GM23338 (cell line): ENCODE results near the gene CAMK1.

ENCODE experiments used
- CREB1 ChIP-seq: fragments of 250-450 bp; sonication (Bioruptor Pico); IDR thresholded peaks from 2 replicates; pipeline ENCODE4 v1.5.0; 2020; ENCODE audit warnings: low read depth, mild to moderate bottlenecking, moderate library complexity
- EZH2phosphoT487 ChIP-seq: fragments of 200-600 bp; sonication (generic); IDR thresholded peaks from one replicate; pipeline ENCODE4 v1.8.1; 2018; ENCODE audit warnings: antibody characterized with exemption; ENCODE audit not compliant: unreplicated experiment
- JUNB ChIP-seq: IDR thresholded peaks from one replicate; pipeline ENCODE4 v1.6.1; 2016; ENCODE audit warnings: antibody characterized with exemption; ENCODE audit not compliant: unreplicated experiment
- NANOG ChIP-seq: IDR thresholded peaks from 2 replicates; pipeline ENCODE4 v1.6.1; 2016; ENCODE audit warnings: antibody characterized with exemption, borderline replicate concordance
- POLR2AphosphoS5 ChIP-seq: IDR thresholded peaks from 2 replicates; pipeline ENCODE4 v1.6.1; 2016; ENCODE audit warnings: antibody characterized with exemption, low read depth
- TF ChIP-seq, protein P1 (sequence below), 2 experiments: fragments of 200-600 bp in 1 of 2; sonication (generic) in 1 of 2; conservative IDR thresholded peaks; 2 replicates each; pipeline versions ENCODE4 v1.5.1 to v1.6.1; 2016 to 2017; ENCODE audit warnings: antibody characterized with exemption in 2 of 2, low read depth in 2 of 2, mild to moderate bottlenecking in 2 of 2, moderate library complexity in 1 of 2
- TF ChIP-seq, protein P2 (sequence below): IDR thresholded peaks from one replicate; pipeline ENCODE4 v1.6.1; 2018; ENCODE audit warnings: antibody characterized with exemption; ENCODE audit not compliant: unreplicated experiment

DNA sequence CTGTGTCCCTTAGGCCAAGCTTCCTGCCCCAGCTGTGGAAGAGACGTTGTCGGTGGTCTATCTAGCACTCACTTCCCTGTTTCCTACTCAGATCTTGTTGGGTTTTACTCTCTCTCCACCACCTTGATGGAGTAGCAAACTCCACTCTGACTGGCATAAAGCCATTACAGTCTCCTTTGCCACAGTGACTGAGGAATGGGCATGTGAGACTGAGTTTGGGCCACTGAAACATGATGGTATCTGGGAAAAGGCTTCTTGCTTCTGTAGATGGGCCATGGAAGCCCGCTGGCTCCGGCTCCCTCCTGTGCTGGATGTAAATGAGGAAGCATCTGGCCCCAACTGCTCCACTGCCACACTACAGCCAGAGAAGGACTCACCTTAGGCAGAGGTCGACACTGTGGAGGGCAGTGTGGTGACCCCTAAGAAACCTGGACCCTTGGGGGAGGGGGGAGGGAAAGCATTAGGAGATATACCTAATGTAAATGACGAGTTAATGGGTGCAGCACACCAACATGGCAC, 9.4 kb upstream of the CAMK1 start:
- TF ChIP-seq EZH2phosphoT487, result no peak
- TF ChIP-seq, protein P1, sequence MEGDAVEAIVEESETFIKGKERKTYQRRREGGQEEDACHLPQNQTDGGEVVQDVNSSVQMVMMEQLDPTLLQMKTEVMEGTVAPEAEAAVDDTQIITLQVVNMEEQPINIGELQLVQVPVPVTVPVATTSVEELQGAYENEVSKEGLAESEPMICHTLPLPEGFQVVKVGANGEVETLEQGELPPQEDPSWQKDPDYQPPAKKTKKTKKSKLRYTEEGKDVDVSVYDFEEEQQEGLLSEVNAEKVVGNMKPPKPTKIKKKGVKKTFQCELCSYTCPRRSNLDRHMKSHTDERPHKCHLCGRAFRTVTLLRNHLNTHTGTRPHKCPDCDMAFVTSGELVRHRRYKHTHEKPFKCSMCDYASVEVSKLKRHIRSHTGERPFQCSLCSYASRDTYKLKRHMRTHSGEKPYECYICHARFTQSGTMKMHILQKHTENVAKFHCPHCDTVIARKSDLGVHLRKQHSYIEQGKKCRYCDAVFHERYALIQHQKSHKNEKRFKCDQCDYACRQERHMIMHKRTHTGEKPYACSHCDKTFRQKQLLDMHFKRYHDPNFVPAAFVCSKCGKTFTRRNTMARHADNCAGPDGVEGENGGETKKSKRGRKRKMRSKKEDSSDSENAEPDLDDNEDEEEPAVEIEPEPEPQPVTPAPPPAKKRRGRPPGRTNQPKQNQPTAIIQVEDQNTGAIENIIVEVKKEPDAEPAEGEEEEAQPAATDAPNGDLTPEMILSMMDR (conservative IDR thresholded peaks at IDR 0.05; ENCODE audit: low read depth in 2 of 2), result no peak
- no peak for TF ChIP-seq CREB1 (CRISPR knock-in tag)
- TF ChIP-seq, protein P2, sequence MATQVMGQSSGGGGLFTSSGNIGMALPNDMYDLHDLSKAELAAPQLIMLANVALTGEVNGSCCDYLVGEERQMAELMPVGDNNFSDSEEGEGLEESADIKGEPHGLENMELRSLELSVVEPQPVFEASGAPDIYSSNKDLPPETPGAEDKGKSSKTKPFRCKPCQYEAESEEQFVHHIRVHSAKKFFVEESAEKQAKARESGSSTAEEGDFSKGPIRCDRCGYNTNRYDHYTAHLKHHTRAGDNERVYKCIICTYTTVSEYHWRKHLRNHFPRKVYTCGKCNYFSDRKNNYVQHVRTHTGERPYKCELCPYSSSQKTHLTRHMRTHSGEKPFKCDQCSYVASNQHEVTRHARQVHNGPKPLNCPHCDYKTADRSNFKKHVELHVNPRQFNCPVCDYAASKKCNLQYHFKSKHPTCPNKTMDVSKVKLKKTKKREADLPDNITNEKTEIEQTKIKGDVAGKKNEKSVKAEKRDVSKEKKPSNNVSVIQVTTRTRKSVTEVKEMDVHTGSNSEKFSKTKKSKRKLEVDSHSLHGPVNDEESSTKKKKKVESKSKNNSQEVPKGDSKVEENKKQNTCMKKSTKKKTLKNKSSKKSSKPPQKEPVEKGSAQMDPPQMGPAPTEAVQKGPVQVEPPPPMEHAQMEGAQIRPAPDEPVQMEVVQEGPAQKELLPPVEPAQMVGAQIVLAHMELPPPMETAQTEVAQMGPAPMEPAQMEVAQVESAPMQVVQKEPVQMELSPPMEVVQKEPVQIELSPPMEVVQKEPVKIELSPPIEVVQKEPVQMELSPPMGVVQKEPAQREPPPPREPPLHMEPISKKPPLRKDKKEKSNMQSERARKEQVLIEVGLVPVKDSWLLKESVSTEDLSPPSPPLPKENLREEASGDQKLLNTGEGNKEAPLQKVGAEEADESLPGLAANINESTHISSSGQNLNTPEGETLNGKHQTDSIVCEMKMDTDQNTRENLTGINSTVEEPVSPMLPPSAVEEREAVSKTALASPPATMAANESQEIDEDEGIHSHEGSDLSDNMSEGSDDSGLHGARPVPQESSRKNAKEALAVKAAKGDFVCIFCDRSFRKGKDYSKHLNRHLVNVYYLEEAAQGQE, result no peak
- TF ChIP-seq POLR2AphosphoS5, result no peak
- TF ChIP-seq JUNB, result no peak
- no peak for TF ChIP-seq NANOG
